PC-9 (cell line): Measurements from ENCODE around the gene PHPT1. TPM values are rescaled to one million over a fixed set of nuclear protein-coding genes. Genes with fewer than 3 reads are reported as not detected.

Experiments used
- BruUV-seq: library from RNA; stranded (reverse); fragments of 400-500 nt; replicated peaks from 2 replicates; lab custom pipeline; 2021; lab: Mats Ljungman, UMichigan
- CTCF ChIA-PET: fragments of 300-600 bp; sonication (Branson Sonifier 250); formaldehyde crosslinking; loops from one replicate; lab custom pipeline; 2022; ENCODE audit warnings: antibody characterized with exemption; lab: Charles Lee
- POLR2A ChIA-PET: fragments of 300-600 bp; sonication (Branson Sonifier 250); formaldehyde crosslinking; loops from one replicate; lab custom pipeline; 2022; ENCODE audit warnings: antibody characterized with exemption; ENCODE audit not compliant: unreplicated experiment; lab: Charles Lee
- DNase-seq, 2 experiments: peaks; one replicate each; pipeline versions ENCODE4 v3.0.0 to v3.0.0-alpha.2; 2015 to 2022; ENCODE audit warnings: mixed read lengths in 1 of 2
- H2AFZ ChIP-seq: fragments of 200-600 bp; sonication (generic); 2 replicates; pipeline ENCODE4 v1.8.1; 2017; ENCODE audit warnings: antibody characterized with exemption
- H3F3A ChIP-seq: fragments of 200-600 bp; sonication (generic); 2 replicates; pipeline ENCODE4 v1.8.1; 2017; ENCODE audit warnings: antibody characterized with exemption, mild to moderate bottlenecking, low read depth; ENCODE audit not compliant: insufficient read depth
- H3K27ac ChIP-seq: fragments of 200-600 bp; sonication (generic); 2 replicates; pipeline ENCODE4 v1.6.1; 2016; ENCODE audit warnings: mixed run types
- H3K27me3 ChIP-seq: fragments of 200-600 bp; sonication (generic); 2 replicates; pipeline ENCODE4 v1.6.1; 2016; ENCODE audit warnings: low read depth, mixed run types; ENCODE audit not compliant: insufficient read depth
- H3K36me3 ChIP-seq: fragments of 200-600 bp; sonication (generic); 2 replicates; pipeline ENCODE4 v1.6.1; 2016; ENCODE audit warnings: low read depth, mixed run types
- H3K4me1 ChIP-seq: fragments of 200-600 bp; sonication (generic); replicated peaks from 2 replicates; pipeline ENCODE4 v1.6.1; 2016; ENCODE audit warnings: mixed run types; ENCODE audit not compliant: insufficient read depth
- H3K4me2 ChIP-seq: fragments of 200-600 bp; sonication (generic); 2 replicates; pipeline ENCODE4 v1.6.1; 2017; ENCODE audit warnings: mixed run types
- H3K4me3 ChIP-seq: fragments of 200-600 bp; sonication (generic); 2 replicates; pipeline ENCODE4 v1.6.1; 2016; ENCODE audit warnings: mixed run types
- H3K79me2 ChIP-seq: fragments of 200-600 bp; sonication (generic); 2 replicates; pipeline ENCODE4 v1.6.1; 2017; ENCODE audit warnings: low read depth, mixed run types
- H3K9me2 ChIP-seq: fragments of 200-600 bp; sonication (generic); 2 replicates; pipeline ENCODE4 v1.8.1; 2017; ENCODE audit warnings: mild to moderate bottlenecking; ENCODE audit not compliant: insufficient read depth
- H3K9me3 ChIP-seq: fragments of 200-600 bp; sonication (generic); 2 replicates; pipeline ENCODE4 v1.8.1; 2016; ENCODE audit warnings: low read depth; ENCODE audit not compliant: insufficient read depth
- H4K20me1 ChIP-seq: fragments of 200-600 bp; sonication (generic); 2 replicates; pipeline ENCODE4 v1.8.1; 2017; ENCODE audit not compliant: insufficient read depth
- CTCF ChIP-seq: fragments of 200-600 bp; sonication (generic); conservative IDR thresholded peaks from 2 replicates; pipeline ENCODE4 v1.6.1; 2017; ENCODE audit warnings: mixed run types, antibody characterized with exemption, mild to moderate bottlenecking, moderate library complexity
- EZH2 ChIP-seq: fragments of 200-600 bp; sonication (generic); IDR thresholded peaks from 2 replicates; pipeline ENCODE4 v1.8.0; 2017; ENCODE audit warnings: antibody characterized with exemption, low read depth
- intact Hi-C: fragments of 100-400 bp; cut with micrococcal nuclease; formaldehyde crosslinking; loops from one replicate; pipeline ENCODE4 v1.10.0; 2022; ENCODE audit not compliant: unreplicated experiment
- total RNA-seq: library from RNA; stranded (reverse); gene quantifications from 2 replicates; pipeline ENCODE4 v1.2.3, GENCODE V29; 2021

PHPT1 gene
- total RNA-seq, 1 experiment from 2014 or later = 112 TPM

- TF ChIP-seq EZH2 (no peak), CTCF (no peak)
- Histone ChIP-seq H3K27me3 (no peaks in the 10 kb centered on the region), H3K4me1 (peaks cover 16% of the 10 kb centered on the region), H3K9me2 (no peaks in the 10 kb centered on the region), H3K9me3 (no peaks in the 10 kb centered on the region), H4K20me1 (peaks cover 18% of the 10 kb centered on the region), H2AFZ (no peak overlapping the region), H3K27ac (no peak overlapping the region), H3K4me3 (no peak overlapping the region), H3F3A (peaks cover 13% of the 10 kb centered on the region; the same call in 1 of the 2 replicates), H3K79me2 (peaks cover 41% of the 10 kb centered on the region), H3K4me2 (no peak overlapping the region), H3K36me3 (0 out of 2 replicates have a peak, but pooled peaks cover 8% of the 10 kb centered on the region)
- no TSS peak for BruUV-seq
- peak in 1 of 2 experiments; percentile 20 for DNase-seq
- ChIA-PET POLR2A (interaction anchor here (0.6 kb wide), 1 partner anchor 115 kb away, joined by 15 read pairs; no protein-coding TSS in a partner anchor), CTCF (no interaction called here)
- intact Hi-C loops = no loop called here
These were observed 13.8 kb downstream of the PHPT1 start for GRCh38 chr9:136862849-136863622.

- Histone ChIP-seq H3F3A (peaks cover 15% of the 10 kb centered on the region; the same call in 1 of the 2 replicates), H3K4me3 (no peak overlapping the region), H4K20me1 (peaks cover 17% of the 10 kb centered on the region), H3K36me3 (0 out of 2 replicates have a peak, but pooled peaks cover 8% of the 10 kb centered on the region), H3K9me3 (no peaks in the 10 kb centered on the region), H3K9me2 (no peaks in the 10 kb centered on the region), H3K27ac (no peak overlapping the region), H2AFZ (no peak overlapping the region), H3K27me3 (no peaks in the 10 kb centered on the region), H3K79me2 (peaks cover 41% of the 10 kb centered on the region), H3K4me1 (peaks cover 16% of the 10 kb centered on the region), H3K4me2 (peak overlapping the region; percentile 97; the same call in 1 of the 2 replicates)
- no peak for DNase-seq
- BruUV-seq = no TSS peak
- TF ChIP-seq EZH2 = no peak
- TF ChIP-seq CTCF = no peak
- ChIA-PET CTCF (no interaction called here), POLR2A (no interaction called here)
- intact Hi-C loops = no loop called here
These were observed 14.5 kb downstream of the PHPT1 start for GRCh38 chr9:136863623-136864273.

GRCh38 chr9:136865041-136865767, 16.0 kb downstream of the PHPT1 start:
- Histone ChIP-seq H3F3A (peaks cover 21% of the 10 kb centered on the region; the same call in 1 of the 2 replicates), H2AFZ (no peak overlapping the region), H3K4me1 (peaks cover 16% of the 10 kb centered on the region), H3K9me3 (peaks cover 3% of the 10 kb centered on the region; the same call in 1 of the 2 replicates), H3K4me3 (peak overlapping the region; percentile 98), H3K27ac (peak overlapping the region; percentile 47; the same call in 1 of the 2 replicates), H4K20me1 (peaks cover 13% of the 10 kb centered on the region), H3K9me2 (no peaks in the 10 kb centered on the region), H3K36me3 (0 out of 2 replicates have a peak, but pooled peaks cover 8% of the 10 kb centered on the region), H3K27me3 (no peaks in the 10 kb centered on the region), H3K79me2 (peaks cover 41% of the 10 kb centered on the region), H3K4me2 (peak overlapping the region; percentile 97)
- DNase-seq = no peak
- ChIA-PET CTCF (interaction anchor here (0.6 kb wide), 2 partner anchors 45 to 82 kb away, joined by 3 to 5 read pairs; no protein-coding TSS in a partner anchor), POLR2A (interaction anchor here (0.7 kb wide), 1 partner anchor 11 kb away, joined by 7 read pairs; no protein-coding TSS in a partner anchor)
- no TSS peak for BruUV-seq
- TF ChIP-seq EZH2 (no peak), CTCF (no peak)
- intact Hi-C loops = loop anchor here (5.0 kb wide), 1 partner anchor 37 kb away; no protein-coding TSS in a partner anchor
